HT1080 (cell line): Measurements from ENCODE around the gene DDR2. TPM values are rescaled to one million over a fixed set of nuclear protein-coding genes. Genes with fewer than 3 reads are reported as not detected.

Experiments
- DNase-seq: peaks from one replicate; pipeline ENCODE4 v3.0.0-alpha.2; 2015; ENCODE audit warnings: low read depth
- small RNA-seq: library from RNA; depleted of rRNA; stranded (forward); fragments of <200 nt; gene quantifications from one replicate; pipeline ENCODE3, GENCODE V24; 2014
- total RNA-seq: library from RNA; depleted of rRNA; stranded (reverse); fragments of >200 nt; shearing (Covaris generic); gene quantifications from 2 replicates; pipeline ENCODE4 v1.2.3, GENCODE V29; 2014; rRNA removed

The DDR2 gene
- total RNA-seq, 1 experiment from 2014 or later, result 34.4 TPM

GRCh38 chr1:162823771-162824525 is 191.7 kb downstream of the DDR2 start:
- peak; percentile 35 for DNase-seq

- DNase-seq, result no peak
Observed at GRCh38 chr1:162829268-162829667, 197.0 kb downstream of the DDR2 start.

- no peak for DNase-seq
Observed at GRCh38 chr1:162832470-162832869, 200.2 kb downstream of the DDR2 start.

GRCh38 chr1:162835157-162835899 is 203.1 kb downstream of the DDR2 start:
- no peak for DNase-seq

Small RNA genes lying within 50 kb of the gene (small RNA-seq; reads per million reads assigned to genes)
- not detected for gene RN7SL861P

Other genes starting within 250 kb of the DDR2 start
- gene SH2D1B, start 220.3 kb upstream of the DDR2 start, total RNA-seq, result 0.10 and 0.40 TPM in 2 replicates
- gene UHMK1, start 134.6 kb upstream of the DDR2 start, total RNA-seq, result 48.4 and 58.0 TPM in 2 replicates
- gene UAP1, start 70.7 kb upstream of the DDR2 start, total RNA-seq, result 233 and 246 TPM in 2 replicates
- 24.5 and 28.2 TPM in 2 replicates for gene HSD17B7, start 158.2 kb downstream of the DDR2 start, total RNA-seq
- 0.19 TPM in 1 of 2 replicates, not detected in the other for gene CCDC190, start 228.7 kb downstream of the DDR2 start, total RNA-seq